H9 (cell line): ENCODE data around the gene TRPM3. TPM values are rescaled to one million over a fixed set of nuclear protein-coding genes. Genes with fewer than 3 reads are reported as not detected.

Source experiments
- DNase-seq: peaks from one replicate; pipeline ENCODE4 v3.0.0-alpha.2; 2017
- H2AFZ ChIP-seq: one replicate; pipeline ENCODE4 v1.6.1; 2013; ENCODE audit warnings: mild to moderate bottlenecking, low read length, control low read depth, moderate library complexity
- H2AK5ac ChIP-seq: 2 replicates; pipeline ENCODE4 v1.6.1; 2013; ENCODE audit warnings: low read length, control low read depth, mixed read lengths; ENCODE audit not compliant: insufficient read length
- H2BK120ac ChIP-seq: one replicate; pipeline ENCODE4 v1.6.1; 2013; ENCODE audit warnings: low read depth, mild to moderate bottlenecking, low read length, control low read depth, inconsistent platforms; ENCODE audit not compliant: poor library complexity, severe bottlenecking
- H2BK12ac ChIP-seq: 2 replicates; pipeline ENCODE4 v1.6.1; 2013; ENCODE audit warnings: low read length, control low read depth, mixed read lengths, low read depth; ENCODE audit not compliant: insufficient read length
- H2BK15ac ChIP-seq: 2 replicates; pipeline ENCODE4 v1.6.1; 2013; ENCODE audit warnings: low read depth, low read length, control low read depth
- H2BK20ac ChIP-seq: one replicate; pipeline ENCODE4 v1.6.1; 2013; ENCODE audit warnings: low read depth, mild to moderate bottlenecking, low read length, control low read depth, inconsistent platforms; ENCODE audit not compliant: poor library complexity, severe bottlenecking
- H2BK5ac ChIP-seq: 2 replicates; pipeline ENCODE4 v1.6.1; 2013; ENCODE audit warnings: low read length, control low read depth, mixed read lengths; ENCODE audit not compliant: insufficient read length
- H3K14ac ChIP-seq: 2 replicates; pipeline ENCODE4 v1.6.1; 2013; ENCODE audit warnings: low read length, control low read depth; ENCODE audit not compliant: insufficient read depth
- H3K18ac ChIP-seq: 2 replicates; pipeline ENCODE4 v1.6.1; 2013; ENCODE audit warnings: low read depth, mild to moderate bottlenecking, mixed read lengths, low read length, control low read depth; ENCODE audit not compliant: insufficient read length
- H3K23ac ChIP-seq: 2 replicates; pipeline ENCODE4 v1.6.1; 2013; ENCODE audit warnings: low read length, control low read depth, mixed read lengths, low read depth; ENCODE audit not compliant: insufficient read length
- H3K23me2 ChIP-seq: 2 replicates; pipeline ENCODE4 v1.6.1; 2013; ENCODE audit warnings: low read depth, mild to moderate bottlenecking, mixed read lengths, low read length, control low read depth; ENCODE audit not compliant: insufficient read length, poor library complexity, severe bottlenecking
- H3K27ac ChIP-seq: 2 replicates; pipeline ENCODE4 v1.5.1; 2013; ENCODE audit warnings: low read length, control low read depth, mixed read lengths, low read depth; ENCODE audit not compliant: insufficient read length
- H3K27me3 ChIP-seq: 2 replicates; pipeline ENCODE4 v1.6.1; 2013; ENCODE audit warnings: low read length, control low read depth, inconsistent platforms; ENCODE audit not compliant: insufficient read depth
- H3K4ac ChIP-seq: 2 replicates; pipeline ENCODE4 v1.6.1; 2013; ENCODE audit warnings: low read depth, mild to moderate bottlenecking, control low read depth, inconsistent platforms, low read length, moderate library complexity
- H3K4me1 ChIP-seq: 2 replicates; pipeline ENCODE4 v1.6.1; 2013; ENCODE audit warnings: low read length, control low read depth, inconsistent platforms; ENCODE audit not compliant: insufficient read depth
- H3K4me2 ChIP-seq: 2 replicates; pipeline ENCODE4 v1.6.1; 2013; ENCODE audit warnings: low read length, control low read depth, mixed read lengths; ENCODE audit not compliant: insufficient read length, insufficient read depth
- H3K56ac ChIP-seq: 2 replicates; pipeline ENCODE4 v1.6.1; 2013; ENCODE audit warnings: low read depth, mild to moderate bottlenecking, mixed read lengths, low read length, control low read depth; ENCODE audit not compliant: insufficient read length
- H3K79me1 ChIP-seq: 2 replicates; pipeline ENCODE4 v1.6.1; 2013; ENCODE audit warnings: low read depth, mild to moderate bottlenecking, moderate library complexity, low read length, control low read depth, inconsistent platforms; ENCODE audit not compliant: insufficient read depth, poor library complexity, severe bottlenecking
- H3K79me2 ChIP-seq: 2 replicates; pipeline ENCODE4 v1.6.1; 2013; ENCODE audit warnings: low read length, control low read depth, inconsistent platforms; ENCODE audit not compliant: insufficient read depth
- H3K9ac ChIP-seq: 2 replicates; pipeline ENCODE4 v1.6.1; 2013; ENCODE audit warnings: low read length, control low read depth, mixed read lengths; ENCODE audit not compliant: insufficient read length; ENCODE audit errors: extremely low read depth
- H3K9me3 ChIP-seq: one replicate; pipeline ENCODE4 v1.6.1; 2013; ENCODE audit warnings: low read depth, low read length, inconsistent platforms; ENCODE audit not compliant: control insufficient read depth
- H3T11ph ChIP-seq: one replicate; pipeline ENCODE4 v1.6.1; 2013; ENCODE audit warnings: mild to moderate bottlenecking, low read length, control low read depth, inconsistent platforms
- H4K20me1 ChIP-seq: one replicate; pipeline ENCODE4 v1.6.1; 2013; ENCODE audit not compliant: control insufficient read depth, insufficient read length, insufficient read depth
- H4K5ac ChIP-seq: 2 replicates; pipeline ENCODE4 v1.6.1; 2013; ENCODE audit warnings: low read depth, mild to moderate bottlenecking, mixed read lengths, low read length, control low read depth; ENCODE audit not compliant: insufficient read length
- H4K8ac ChIP-seq: replicated peaks from 2 replicates; pipeline ENCODE4 v1.6.1; 2013; ENCODE audit warnings: low read length, control low read depth, mixed read lengths, low read depth; ENCODE audit not compliant: insufficient read length
- H4K91ac ChIP-seq: 2 replicates; pipeline ENCODE4 v1.6.1; 2013; ENCODE audit warnings: low read depth, mild to moderate bottlenecking, moderate library complexity, mixed read lengths, low read length, control low read depth; ENCODE audit not compliant: insufficient read length
- H3K27ac Mint-ChIP-seq, 3 experiments: 2 replicates in 2 of 3; 3 replicates in 1 of 3; pipeline ENCODE4 v1.8.0; 2020 to 2021; ENCODE audit warnings: mixed read lengths in 3 of 3, mild to moderate bottlenecking in 1 of 3, moderate library complexity in 1 of 3
- H3K27me3 Mint-ChIP-seq: 2 replicates; pipeline ENCODE4 v1.8.0; 2021; ENCODE audit warnings: low read depth, mild to moderate bottlenecking, moderate library complexity, mixed read lengths
- H3K36me3 Mint-ChIP-seq, 3 experiments: 2 replicates in 2 of 3; 3 replicates in 1 of 3; pipeline ENCODE4 v1.8.0; 2020 to 2021; ENCODE audit warnings: low read depth in 3 of 3, mixed read lengths in 3 of 3; ENCODE audit not compliant: insufficient read depth in 1 of 3
- H3K4me1 Mint-ChIP-seq, 2 experiments: 2 replicates each; pipeline ENCODE4 v1.8.0; 2020; ENCODE audit warnings: mixed read lengths in 2 of 2
- H3K4me3 Mint-ChIP-seq, 2 experiments: 2 replicates in 1 of 2; 3 replicates in 1 of 2; pipeline ENCODE4 v1.8.0; 2020 to 2021; ENCODE audit warnings: mild to moderate bottlenecking in 2 of 2, mixed read lengths in 2 of 2, moderate library complexity in 1 of 2
- H3K9me3 Mint-ChIP-seq, 2 experiments: 2 replicates in 1 of 2; 3 replicates in 1 of 2; pipeline ENCODE4 v1.8.0; 2020; ENCODE audit warnings: mild to moderate bottlenecking in 2 of 2, mixed read lengths in 2 of 2, moderate library complexity in 1 of 2
- CTCF ChIP-seq: fragments of 200-600 bp; sonication (generic); conservative IDR thresholded peaks from 3 replicates; pipeline ENCODE4 v1.8.0; 2021; ENCODE audit warnings: antibody characterized with exemption, mild to moderate bottlenecking
- WGBS: extraction: QIAGEN DNeasy Blood & Tissue Kit; methylation state at CpG from one replicate; pipeline ENCODE4 v1.1.7; 2013; ENCODE audit warnings: missing lambda C conversion rate, low lambda C conversion rate, mixed read lengths; ENCODE audit not compliant: insufficient read length; ENCODE audit errors: extremely low coverage; 5-methylcytosine and 5-hydroxymethylcytosine counted together
- total RNA-seq: library from RNA; stranded (reverse); gene quantifications from 2 replicates; pipeline ENCODE4 v1.2.1, GENCODE V29; 2021

Gene TRPM3
- total RNA-seq, 1 experiment from 2014 or later, result 10.3 TPM

DNA sequence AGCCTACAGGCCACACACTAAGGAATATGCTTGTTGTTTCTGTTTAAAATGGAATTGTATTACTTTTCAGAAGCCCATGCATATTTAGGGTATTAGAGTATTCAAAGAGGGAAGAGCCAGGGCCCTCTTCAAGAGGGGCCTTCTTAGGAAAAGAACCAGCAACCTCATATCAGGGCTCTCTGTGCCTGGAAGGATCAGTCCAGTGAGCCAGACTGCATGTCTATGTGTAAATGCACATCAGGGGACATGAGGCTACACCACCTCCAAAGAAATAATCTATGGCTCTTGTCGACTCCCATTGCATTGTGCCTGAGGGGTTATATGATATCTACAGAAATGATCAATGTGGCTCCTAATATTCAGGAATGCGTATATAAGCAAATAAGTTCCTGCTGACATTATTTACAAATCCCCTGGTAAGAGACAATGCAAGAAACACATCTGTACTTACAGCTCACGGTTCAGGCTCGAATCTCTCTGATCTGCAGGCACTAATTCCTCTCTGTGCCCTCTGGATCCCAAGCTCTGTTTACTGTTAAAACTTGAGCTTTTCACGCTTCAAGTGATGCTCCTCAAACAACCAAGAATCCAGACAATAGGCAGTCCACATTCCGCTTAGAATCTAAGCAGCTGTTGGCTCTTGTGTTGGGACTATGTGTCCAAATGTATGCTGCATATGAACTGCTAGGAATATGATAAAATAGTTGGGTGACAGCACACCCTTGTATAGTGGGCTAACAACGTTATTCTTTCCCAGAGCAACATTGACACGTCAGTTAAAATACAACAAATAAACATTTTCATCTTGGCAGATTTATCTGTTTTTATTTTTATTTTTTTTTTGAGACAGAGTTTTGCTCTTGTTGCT, 556.7 kb downstream of the TRPM3 start:
- Histone ChIP-seq H3K9me3 (no peaks in the 10 kb centered on the region), H2BK120ac (no peak overlapping the region), H3K79me1 (no peaks in the 10 kb centered on the region), H4K20me1 (no peaks in the 10 kb centered on the region), H3K56ac (no peak overlapping the region), H3K4me2 (no peak overlapping the region), H3K23me2 (no peaks in the 10 kb centered on the region), H3K27ac (no peak overlapping the region), H3K4ac (no peak overlapping the region), H3K79me2 (no peaks in the 10 kb centered on the region), H3K27me3 (no peaks in the 10 kb centered on the region), H2BK15ac (no peak overlapping the region), H3K4me1 (no peaks in the 10 kb centered on the region), H4K8ac (no peak overlapping the region), H3T11ph (no peak overlapping the region), H3K14ac (no peak overlapping the region), H2BK12ac (no peak overlapping the region), H4K91ac (no peak overlapping the region), H2AK5ac (no peak overlapping the region), H3K9ac (no peak overlapping the region), H3K18ac (no peak overlapping the region), H4K5ac (no peak overlapping the region), H2BK5ac (no peak overlapping the region), H2BK20ac (no peak overlapping the region), H2AFZ (no peak overlapping the region), H3K23ac (no peak overlapping the region)
- peaks cover 17 to 26% of the 10 kb centered on the region in 2 experiments for H3K4me1 Mint-ChIP-seq
- no CpG with 5 or more reads among the region's 8 CpGs for WGBS
- peak overlapping the region in 1 of 3 experiments; percentile 62; a peak in 1 of 7 replicates for H3K27ac Mint-ChIP-seq
- no peaks in the 10 kb centered on the region for H3K27me3 Mint-ChIP-seq
- H3K9me3 Mint-ChIP-seq, result no peaks in the 10 kb centered on the region
- no peak overlapping the region for H3K4me3 Mint-ChIP-seq
- DNase-seq, result no peak
- no peaks in the 10 kb centered on the region for H3K36me3 Mint-ChIP-seq
- TF ChIP-seq CTCF, result no peak
